HepG2 (cell line): ENCODE measurements around the gene TYW1B. TPM values are rescaled to one million over a fixed set of nuclear protein-coding genes. Genes with fewer than 3 reads are reported as not detected.
"Not testable (repeated sequence)": the region's sequence is repeated elsewhere in the genome, so short reads cannot be mapped to it uniquely, and the experiment has no call there.

ENCODE experiments used
- ATAC-seq: fragments of 200-7000 bp; cut with Tn5 transposase; 3 replicates; pipeline ENCODE4 v1.9.1; 2020; ENCODE audit warnings: mild to moderate bottlenecking, moderate library complexity
- BruUV-seq: library from RNA; stranded (reverse); fragments of 400-500 nt; replicated peaks from 2 replicates; lab custom pipeline; 2021; lab: Mats Ljungman, UMichigan
- CTCF ChIA-PET: fragments of 300-600 bp; formaldehyde crosslinking; extraction: SDS; loops from one replicate; lab custom pipeline; 2021; ENCODE audit warnings: low total read pairs, inconsistent platforms, low intra/inter-chr PET ratio; lab: Yijun Ruan, JAX
- POLR2A ChIA-PET: fragments of 350-600 bp; sonication (Branson Sonifier 250); formaldehyde crosslinking; loops from one replicate; lab custom pipeline; 2020; ENCODE audit warnings: antibody characterized with exemption, inconsistent platforms; lab: Yijun Ruan, JAX
- DNase-seq: peaks from one replicate; pipeline ENCODE4 v3.0.0-alpha.2; 2015; ENCODE audit warnings: low spot score
- FAIRE-seq: peaks from 3 replicates; lab custom pipeline; 2011; peaks lifted over from hg19 to GRCh38; lab: Jason Lieb, UNC
- H2AFZ ChIP-seq: one replicate; pipeline ENCODE4 v1.6.1; 2011; ENCODE audit warnings: low read length, inconsistent platforms
- H3K27ac ChIP-seq: fragments of 300-600 bp; 3 replicates; pipeline ENCODE4 v1.8.0; 2011; ENCODE audit warnings: mixed run types, mild to moderate bottlenecking, mixed read lengths, low read length, inconsistent platforms; ENCODE audit not compliant: insufficient read depth; ENCODE audit errors: extremely low read length
- H3K27me3 ChIP-seq, 2 experiments: fragments of 200-600 bp in 1 of 2; 2 replicates in 1 of 2; 3 replicates in 1 of 2; pipeline versions ENCODE4 v1.6.0 to v1.8.0; 2011; ENCODE audit warnings: low read length in 2 of 2, mild to moderate bottlenecking in 2 of 2, moderate library complexity in 2 of 2, inconsistent platforms in 1 of 2; ENCODE audit not compliant: insufficient read depth in 2 of 2, control insufficient read depth in 1 of 2
- H3K36me3 ChIP-seq, 2 experiments: fragments of 200-600 bp in 1 of 2; replicated peaks in 1 of 2; 2 replicates in 1 of 2; 3 replicates in 1 of 2; pipeline versions ENCODE4 v1.5.1 to v1.8.0; 2011; ENCODE audit warnings: low read length in 2 of 2, inconsistent platforms in 1 of 2; ENCODE audit not compliant: insufficient read depth in 2 of 2, control insufficient read depth in 1 of 2
- H3K4me1 ChIP-seq: 2 replicates; pipeline ENCODE4 v1.5.1; 2012; ENCODE audit warnings: low read length, inconsistent platforms; ENCODE audit not compliant: insufficient read depth
- H3K4me2 ChIP-seq: 2 replicates; pipeline ENCODE4 v1.6.0; 2011; ENCODE audit warnings: low read depth, low read length, inconsistent platforms
- H3K4me3 ChIP-seq, 3 experiments: fragments of 200-600 bp in 1 of 3; sonication (generic), shearing (Covaris generic) in 1 of 3; replicated peaks in 1 of 3; 2 replicates each; pipeline ENCODE4 v1.5.1; 2011 to 2016; ENCODE audit warnings: low read length in 3 of 3, inconsistent platforms in 2 of 3, low read depth in 2 of 3, mild to moderate bottlenecking in 2 of 3, control low read depth in 1 of 3, mixed read lengths in 1 of 3; ENCODE audit not compliant: insufficient read depth in 1 of 3
- H3K79me2 ChIP-seq: one replicate; pipeline ENCODE4 v1.6.1; 2011; ENCODE audit warnings: low read length, inconsistent platforms; ENCODE audit not compliant: insufficient read depth
- H3K9ac ChIP-seq: 2 replicates; pipeline ENCODE4 v1.6.0; 2011; ENCODE audit warnings: mild to moderate bottlenecking, low read depth, low read length, inconsistent platforms; ENCODE audit not compliant: insufficient read depth
- H3K9me3 ChIP-seq: 2 replicates; pipeline ENCODE4 v1.5.1; 2012; ENCODE audit warnings: mild to moderate bottlenecking, low read length
- H4K20me1 ChIP-seq: 2 replicates; pipeline ENCODE4 v1.6.0; 2011; ENCODE audit warnings: inconsistent platforms, mild to moderate bottlenecking, low read length, moderate library complexity; ENCODE audit not compliant: insufficient read depth
- MAFK ChIP-seq, 2 experiments: IDR thresholded peaks in 1 of 2; conservative IDR thresholded peaks in 1 of 2; 2 replicates each; pipeline ENCODE4 v1.6.1; 2011; ENCODE audit warnings: improper control_type of control experiment in 2 of 2, low read length in 2 of 2
- ZBTB7A ChIP-seq: sonication (generic); formaldehyde crosslinking; IDR thresholded peaks from 2 replicates; pipeline ENCODE4 v1.8.0; 2022; ENCODE audit warnings: mild to moderate bottlenecking, missing genetic modification reagents
- WGBS: methylation state at CpG from one replicate; pipeline ENCODE4 v1.1.6; 2017; ENCODE audit warnings: low lambda C conversion rate; 5-methylcytosine and 5-hydroxymethylcytosine counted together
- in situ Hi-C: cut with HindIII; loops from 2 replicates; pipeline ENCODE4 v1.10.0; 2017; ENCODE audit warnings: low pct_unique_long_range_greater_than_20kb; ENCODE audit not compliant: extremely low pct_ligation_motif_present
- intact Hi-C: fragments of 100-400 bp; cut with micrococcal nuclease; formaldehyde crosslinking; loops from one replicate; pipeline ENCODE4 v1.10.0; 2022; ENCODE audit not compliant: unreplicated experiment
- polyA plus RNA-seq, 8 experiments: library from polyadenylated mRNA; depleted of rRNA in 3 of 8; stranded (reverse) in 7 of 8; unstranded in 1 of 8; fragments of >200 nt; fragmentation: Illumina TruSeq in 4 of 8; extraction: Trizol in 4 of 8; gene quantifications; 2 replicates each; pipeline versions ENCODE4 v1.2.1 to v1.2.3, GENCODE V29; 2011 to 2016; ENCODE audit warnings: low read depth in 4 of 8, missing spikeins in 1 of 8, mixed read lengths in 1 of 8; ENCODE audit not compliant: insufficient read depth in 1 of 8
- total RNA-seq, 5 experiments: library from RNA; depleted of rRNA; stranded (reverse); fragments of >200 nt; fragmentation: Illumina TruSeq; extraction: Trizol; gene quantifications; 2 replicates each; pipeline ENCODE4 v1.2.3, GENCODE V29; 2016; ENCODE audit warnings: low read depth in 1 of 5
- TF ChIP-seq, protein P1 (sequence below): sonication (generic); formaldehyde crosslinking; IDR thresholded peaks from 2 replicates; pipeline ENCODE4 v1.4.0; 2020; ENCODE audit warnings: mild to moderate bottlenecking, missing genetic modification reagents

TYW1B gene
- total and polyA plus RNA-seq, 2 of the 13 experiments (the other 11 are each of a cell fraction or from before 2014, with no cell fraction given): 2.0 to 5.5 TPM

DNA sequence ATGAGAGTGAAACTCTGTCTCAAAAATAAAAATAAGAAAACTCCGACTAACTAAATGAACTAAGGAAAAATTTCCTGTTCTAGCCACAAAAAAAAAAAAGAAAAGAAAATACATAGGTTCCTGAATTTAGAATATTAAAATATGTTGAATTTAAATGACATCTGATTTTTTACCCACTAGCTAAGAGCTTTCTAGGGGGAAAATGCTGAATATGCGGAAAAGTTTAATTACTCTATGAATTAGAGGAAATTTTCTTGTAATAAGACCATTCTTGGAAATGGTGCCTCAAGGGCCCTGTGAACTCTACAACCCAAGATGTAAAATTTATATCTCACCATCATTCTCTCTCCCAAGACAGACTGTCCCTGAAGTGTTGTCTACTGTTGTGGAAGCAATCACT lies 250.9 kb downstream of the TYW1B start (continued):
- TF ChIP-seq, protein P1, sequence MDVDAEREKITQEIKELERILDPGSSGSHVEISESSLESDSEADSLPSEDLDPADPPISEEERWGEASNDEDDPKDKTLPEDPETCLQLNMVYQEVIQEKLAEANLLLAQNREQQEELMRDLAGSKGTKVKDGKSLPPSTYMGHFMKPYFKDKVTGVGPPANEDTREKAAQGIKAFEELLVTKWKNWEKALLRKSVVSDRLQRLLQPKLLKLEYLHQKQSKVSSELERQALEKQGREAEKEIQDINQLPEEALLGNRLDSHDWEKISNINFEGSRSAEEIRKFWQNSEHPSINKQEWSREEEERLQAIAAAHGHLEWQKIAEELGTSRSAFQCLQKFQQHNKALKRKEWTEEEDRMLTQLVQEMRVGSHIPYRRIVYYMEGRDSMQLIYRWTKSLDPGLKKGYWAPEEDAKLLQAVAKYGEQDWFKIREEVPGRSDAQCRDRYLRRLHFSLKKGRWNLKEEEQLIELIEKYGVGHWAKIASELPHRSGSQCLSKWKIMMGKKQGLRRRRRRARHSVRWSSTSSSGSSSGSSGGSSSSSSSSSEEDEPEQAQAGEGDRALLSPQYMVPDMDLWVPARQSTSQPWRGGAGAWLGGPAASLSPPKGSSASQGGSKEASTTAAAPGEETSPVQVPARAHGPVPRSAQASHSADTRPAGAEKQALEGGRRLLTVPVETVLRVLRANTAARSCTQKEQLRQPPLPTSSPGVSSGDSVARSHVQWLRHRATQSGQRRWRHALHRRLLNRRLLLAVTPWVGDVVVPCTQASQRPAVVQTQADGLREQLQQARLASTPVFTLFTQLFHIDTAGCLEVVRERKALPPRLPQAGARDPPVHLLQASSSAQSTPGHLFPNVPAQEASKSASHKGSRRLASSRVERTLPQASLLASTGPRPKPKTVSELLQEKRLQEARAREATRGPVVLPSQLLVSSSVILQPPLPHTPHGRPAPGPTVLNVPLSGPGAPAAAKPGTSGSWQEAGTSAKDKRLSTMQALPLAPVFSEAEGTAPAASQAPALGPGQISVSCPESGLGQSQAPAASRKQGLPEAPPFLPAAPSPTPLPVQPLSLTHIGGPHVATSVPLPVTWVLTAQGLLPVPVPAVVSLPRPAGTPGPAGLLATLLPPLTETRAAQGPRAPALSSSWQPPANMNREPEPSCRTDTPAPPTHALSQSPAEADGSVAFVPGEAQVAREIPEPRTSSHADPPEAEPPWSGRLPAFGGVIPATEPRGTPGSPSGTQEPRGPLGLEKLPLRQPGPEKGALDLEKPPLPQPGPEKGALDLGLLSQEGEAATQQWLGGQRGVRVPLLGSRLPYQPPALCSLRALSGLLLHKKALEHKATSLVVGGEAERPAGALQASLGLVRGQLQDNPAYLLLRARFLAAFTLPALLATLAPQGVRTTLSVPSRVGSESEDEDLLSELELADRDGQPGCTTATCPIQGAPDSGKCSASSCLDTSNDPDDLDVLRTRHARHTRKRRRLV (CRISPR knock-in tag): no peak
- TF ChIP-seq MAFK (conservative IDR thresholded peaks at IDR 0.05 in 1 of 2, IDR thresholded peaks at IDR 0.05 in 1 of 2; ENCODE audit: low read length in 2 of 2) (peak; percentile 56 to 84; a peak in 3 of 4 replicates), ZBTB7A (CRISPR knock-in tag) (no peak)

DNA sequence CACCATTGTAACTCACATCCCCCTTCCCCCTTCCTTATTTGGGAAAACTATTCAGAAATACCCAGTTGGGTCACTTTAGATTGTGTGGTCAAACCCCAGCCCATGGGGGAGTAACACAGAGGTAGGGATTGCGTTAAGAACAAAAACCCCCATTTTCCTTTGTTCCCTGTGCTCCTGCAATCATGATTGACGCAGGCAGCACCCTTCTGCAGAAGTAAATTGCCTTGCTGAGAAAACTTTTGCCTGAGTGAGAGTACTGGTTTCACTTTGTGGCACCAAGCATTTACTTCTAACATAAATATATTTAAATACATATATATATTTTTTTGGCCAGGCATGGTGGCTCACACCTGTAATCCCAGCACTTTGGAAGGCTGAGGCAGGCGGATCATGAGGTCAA lies 266.0 kb downstream of the TYW1B start:
- BruUV-seq, in situ Hi-C loops, ATAC-seq, CTCF ChIA-PET, H3K9me3 ChIP-seq, H2AFZ ChIP-seq, DNase-seq, FAIRE-seq, H3K4me3 ChIP-seq, H3K4me1 ChIP-seq, POLR2A ChIA-PET, H3K36me3 ChIP-seq, H3K27ac ChIP-seq, H3K9ac ChIP-seq, H4K20me1 ChIP-seq, H3K4me2 ChIP-seq, intact Hi-C loops, H3K79me2 ChIP-seq, H3K27me3 ChIP-seq: not testable (repeated sequence)
- 8% methylated on average over 3 of the region's 3 CpGs for WGBS

DNA sequence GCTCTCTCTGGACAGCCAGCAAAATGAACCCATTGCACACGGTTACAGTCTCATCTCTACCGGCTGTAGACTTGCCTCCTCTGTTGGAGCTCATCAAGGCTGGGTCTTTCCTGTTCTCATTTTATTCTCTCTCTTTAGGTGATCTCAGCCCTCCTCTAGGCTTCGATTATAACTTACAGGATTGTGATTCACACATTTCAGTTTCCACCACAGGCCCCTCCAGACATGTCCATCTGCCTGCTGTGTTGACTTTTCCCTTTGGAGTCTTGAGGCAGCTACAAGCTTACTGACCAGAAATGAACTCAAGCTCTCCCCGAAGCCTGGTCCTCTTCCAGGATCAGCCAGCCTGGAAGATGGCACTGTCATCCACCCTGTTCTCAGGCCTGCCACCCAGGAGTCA lies 268.5 kb downstream of the TYW1B start:
- H3K9ac ChIP-seq, DNase-seq, in situ Hi-C loops, H3K79me2 ChIP-seq, H3K27ac ChIP-seq, BruUV-seq, CTCF ChIA-PET, intact Hi-C loops, H3K4me1 ChIP-seq, H3K9me3 ChIP-seq, POLR2A ChIA-PET, H3K4me3 ChIP-seq, H4K20me1 ChIP-seq, FAIRE-seq, H2AFZ ChIP-seq, H3K27me3 ChIP-seq, H3K36me3 ChIP-seq, ATAC-seq, H3K4me2 ChIP-seq: not testable (repeated sequence)
- 5% methylated on average over 3 of the region's 4 CpGs for WGBS
